Measurements from ENCODE around the gene CAMKV.

DNA sequence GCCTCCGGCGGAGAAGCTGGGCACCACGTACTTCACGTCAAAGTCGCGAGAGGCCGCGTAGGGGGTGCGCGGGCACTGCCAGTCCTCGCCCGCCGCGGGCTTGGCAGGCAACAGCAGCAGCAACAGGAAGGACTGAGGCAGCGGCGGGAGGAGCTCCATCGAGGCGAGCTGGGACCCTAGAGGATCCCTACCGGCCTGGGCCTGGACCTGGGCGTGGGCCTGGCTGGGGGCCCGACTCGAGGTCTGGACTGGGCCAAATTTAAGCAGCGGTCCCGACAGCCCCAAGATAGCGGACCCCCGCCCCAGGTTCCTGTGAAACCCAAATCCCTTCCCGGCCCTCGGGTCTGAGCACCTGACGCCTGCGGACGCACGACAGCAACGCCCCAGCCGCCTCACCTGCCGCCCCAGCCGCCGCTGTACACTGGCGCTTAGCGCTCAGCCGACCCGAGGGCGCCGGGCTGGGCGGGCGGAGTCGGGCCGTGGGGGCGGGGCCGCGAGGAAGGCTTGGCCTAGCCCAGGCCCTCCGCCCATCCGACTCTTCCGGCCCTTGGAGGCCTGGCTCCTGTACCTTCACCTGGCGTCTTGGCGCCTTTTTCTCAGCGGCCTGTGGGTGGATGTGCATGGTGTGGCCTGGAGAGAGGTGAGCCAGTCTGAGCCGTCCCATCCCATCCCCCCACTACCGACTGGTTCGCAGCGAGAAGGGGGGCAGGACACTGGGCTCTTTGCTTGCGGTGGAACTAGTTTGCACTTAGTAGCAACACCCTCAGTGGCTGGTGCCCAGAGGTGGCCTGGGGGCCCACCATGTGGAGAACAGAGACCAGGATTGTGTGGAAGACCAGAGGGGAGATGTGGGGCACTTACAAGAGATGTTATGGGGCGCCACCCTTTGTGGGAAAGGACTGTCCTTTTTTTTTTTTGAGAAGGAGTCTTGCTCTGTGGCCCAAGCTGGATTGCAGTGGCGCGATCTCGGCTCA is 34.0 kb upstream of the CAMKV start, which contains the start of gene MST1R:
- TF ChIP-seq GATA3 (IDR thresholded peaks at IDR 0.05; ENCODE audit: low read depth, low read length) (no peak), GATA2 (IDR thresholded peaks at IDR 0.05; ENCODE audit: low read depth, low read length) (no peak)
